Activated CD4-positive, alpha-beta T cell treated with anti-CD3 and anti-CD28 coated beads, Interleukin-10, Interleukin-2, amounts not matched to agents 100 ng/mL and 50 ng/mL, durations not matched to agents 16 hours and 8 hours (primary cell): ENCODE data around the gene CLCN4.

Experiments
- DNase-seq: peaks from one replicate; pipeline ENCODE4 v3.0.0-alpha.2; 2020

The CLCN4 gene

DNA sequence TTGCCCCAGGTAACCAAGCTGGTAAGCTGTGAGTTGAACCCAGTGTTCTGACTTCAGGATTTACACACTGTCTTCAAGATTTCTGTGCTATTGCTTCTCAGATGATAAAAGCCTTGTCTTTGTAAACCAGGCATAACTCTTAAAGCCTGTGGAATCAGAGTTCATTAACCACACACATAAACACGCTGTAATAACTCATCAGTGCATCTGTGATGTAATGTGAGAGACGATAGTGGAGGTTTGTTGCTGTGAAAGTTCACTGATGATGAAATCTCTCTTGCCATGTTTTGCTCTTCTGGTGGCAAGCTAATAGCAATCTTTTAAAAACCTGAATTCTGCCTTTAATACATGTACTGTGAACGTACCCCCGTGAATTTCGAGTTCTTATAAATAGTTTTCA lies 41.5 kb downstream of the CLCN4 start:
- no peak for DNase-seq

DNA sequence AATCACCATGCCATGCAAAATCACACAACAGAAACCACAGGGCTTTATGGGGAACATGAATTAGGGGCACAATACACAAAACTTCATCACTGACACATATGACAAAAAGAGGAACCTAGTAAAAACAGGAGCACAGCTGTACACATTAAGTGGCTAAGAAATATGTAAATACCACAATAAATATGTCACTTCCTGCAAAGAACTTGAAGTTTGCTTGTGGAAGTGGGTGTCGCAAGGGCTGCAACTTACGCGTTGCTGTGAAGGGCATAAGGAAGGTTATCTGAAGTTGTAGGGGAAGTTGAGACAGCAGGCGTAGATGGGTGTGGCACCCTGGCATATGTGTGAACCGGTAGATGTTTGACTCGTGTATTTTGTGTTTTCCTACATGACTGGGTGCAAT lies 42.4 kb downstream of the CLCN4 start:
- no peak for DNase-seq

DNA sequence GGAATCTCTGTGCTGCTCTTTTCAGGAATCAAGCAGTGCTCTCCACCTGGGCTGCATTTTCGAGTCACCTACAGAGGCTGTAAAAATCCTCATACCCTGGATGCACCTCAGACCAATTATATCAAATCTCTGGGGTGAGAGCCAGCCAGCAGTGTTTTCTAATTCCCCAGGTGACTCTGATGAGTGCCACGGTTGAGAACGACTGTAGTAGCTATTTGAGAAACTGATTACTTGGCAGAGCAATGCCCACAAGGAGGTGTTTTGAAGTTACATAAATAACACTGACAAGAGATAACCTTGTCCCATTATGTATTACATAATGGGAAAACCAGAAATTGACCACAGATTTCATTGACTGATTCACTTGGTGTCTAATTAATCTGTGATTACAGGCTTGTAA lies 46.8 kb downstream of the CLCN4 start:
- no peak for DNase-seq

DNA sequence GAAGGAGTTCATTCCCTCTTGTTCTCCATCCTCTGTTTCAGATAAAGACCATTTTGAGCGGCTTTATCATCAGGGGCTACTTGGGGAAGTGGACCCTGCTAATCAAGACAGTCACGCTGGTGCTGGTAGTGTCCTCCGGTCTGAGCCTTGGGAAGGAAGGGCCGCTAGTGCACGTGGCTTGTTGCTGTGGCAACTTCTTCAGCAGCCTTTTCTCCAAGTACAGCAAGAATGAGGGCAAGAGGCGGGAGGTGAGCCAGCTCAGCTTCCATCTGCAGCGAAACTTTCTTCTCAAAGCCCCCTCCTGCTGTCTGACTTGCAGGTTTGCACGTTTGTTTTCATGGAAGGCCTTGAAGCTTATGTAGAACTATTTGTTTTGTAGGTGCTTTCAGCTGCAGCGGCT lies 49.5 kb downstream of the CLCN4 start:
- DNase-seq, result no peak

DNA sequence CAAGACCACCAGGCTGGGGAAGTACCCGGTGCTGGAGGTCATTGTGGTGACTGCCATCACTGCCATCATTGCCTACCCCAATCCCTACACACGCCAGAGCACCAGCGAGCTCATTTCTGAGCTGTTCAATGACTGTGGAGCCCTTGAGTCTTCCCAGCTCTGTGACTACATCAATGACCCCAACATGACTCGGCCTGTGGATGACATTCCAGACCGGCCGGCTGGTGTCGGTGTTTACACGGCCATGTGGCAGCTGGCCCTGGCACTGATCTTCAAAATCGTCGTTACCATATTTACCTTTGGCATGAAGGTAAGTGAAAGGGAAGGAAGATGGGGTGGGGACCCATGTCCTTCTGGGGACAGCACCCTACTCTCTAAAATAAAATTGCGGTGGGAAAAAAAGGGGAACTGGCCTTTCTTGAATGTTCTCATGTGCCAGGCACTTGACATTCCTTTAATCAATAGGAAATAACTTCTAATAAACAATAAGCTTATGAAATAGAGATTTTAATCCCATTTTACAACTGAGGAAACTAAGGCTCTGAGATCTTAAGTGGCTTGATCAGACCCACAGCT lies 51.6 kb downstream of the CLCN4 start:
- DNase-seq, result no peak

DNA sequence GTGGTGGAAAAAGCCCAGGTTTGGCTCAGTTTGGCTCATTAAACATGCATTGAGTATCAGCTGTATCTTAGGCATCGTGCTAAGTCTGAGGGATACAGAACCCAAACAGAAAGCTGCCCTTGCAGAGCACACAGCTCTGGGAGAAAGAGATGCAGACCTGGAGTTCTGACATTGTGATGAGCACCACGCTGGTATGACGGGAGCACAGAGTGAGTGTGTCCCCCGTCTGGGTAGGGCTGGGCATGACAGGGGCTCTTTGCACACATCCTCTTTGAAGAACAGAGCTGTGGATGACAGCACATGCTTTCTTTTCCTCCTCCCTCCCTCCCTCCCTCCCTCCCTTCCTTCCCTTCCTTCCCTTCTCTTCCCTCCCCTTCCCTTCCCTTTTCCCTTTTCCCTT lies 52.2 kb downstream of the CLCN4 start:
- DNase-seq, result no peak

DNA sequence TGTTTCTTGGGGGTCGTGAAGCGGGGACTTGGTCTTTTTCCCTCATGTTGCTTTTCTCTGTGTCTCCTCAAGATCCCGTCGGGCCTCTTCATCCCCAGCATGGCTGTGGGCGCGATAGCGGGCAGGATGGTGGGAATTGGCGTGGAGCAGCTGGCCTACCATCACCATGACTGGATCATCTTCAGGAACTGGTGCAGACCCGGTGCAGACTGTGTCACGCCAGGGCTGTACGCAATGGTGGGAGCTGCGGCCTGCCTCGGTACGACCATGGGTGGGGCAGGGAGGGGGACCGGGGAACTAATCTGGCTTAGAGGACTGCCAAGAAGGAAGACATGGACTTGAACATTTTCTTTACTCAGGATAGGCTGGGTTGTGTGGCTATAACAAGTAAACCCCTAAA lies 55.6 kb downstream of the CLCN4 start:
- DNase-seq, result no peak

DNA sequence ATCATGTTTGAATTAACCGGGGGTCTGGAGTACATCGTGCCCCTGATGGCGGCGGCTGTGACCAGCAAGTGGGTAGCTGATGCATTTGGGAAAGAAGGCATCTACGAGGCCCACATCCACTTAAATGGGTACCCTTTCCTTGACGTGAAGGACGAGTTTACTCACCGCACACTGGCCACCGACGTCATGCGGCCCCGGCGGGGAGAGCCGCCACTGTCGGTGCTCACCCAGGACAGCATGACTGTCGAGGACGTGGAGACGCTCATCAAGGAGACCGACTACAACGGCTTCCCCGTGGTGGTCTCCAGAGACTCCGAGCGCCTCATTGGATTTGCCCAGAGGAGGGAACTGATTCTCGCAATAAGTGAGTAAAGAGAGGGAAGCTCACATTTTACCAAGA lies 56.9 kb downstream of the CLCN4 start:
- DNase-seq, result no peak

DNA sequence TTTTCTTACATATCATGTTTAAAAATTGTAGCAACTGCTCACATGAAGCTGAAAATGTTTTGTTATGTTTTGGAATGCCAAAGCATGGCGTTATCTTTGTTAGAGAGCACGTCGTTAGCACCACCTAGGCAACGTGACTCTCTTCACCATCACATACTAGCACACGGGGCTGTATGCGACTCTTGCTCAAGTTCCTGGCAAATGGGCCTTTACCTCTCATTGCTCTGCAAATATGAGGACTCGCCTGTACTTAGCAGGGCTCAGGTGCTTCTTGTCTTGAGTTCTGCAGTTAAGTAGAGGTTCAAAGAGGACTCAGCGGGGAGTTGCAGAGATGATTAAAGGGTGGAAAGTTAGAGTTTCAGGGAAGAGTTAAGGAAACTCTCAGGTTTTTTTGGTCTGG lies 59.4 kb downstream of the CLCN4 start:
- no peak for DNase-seq

DNA sequence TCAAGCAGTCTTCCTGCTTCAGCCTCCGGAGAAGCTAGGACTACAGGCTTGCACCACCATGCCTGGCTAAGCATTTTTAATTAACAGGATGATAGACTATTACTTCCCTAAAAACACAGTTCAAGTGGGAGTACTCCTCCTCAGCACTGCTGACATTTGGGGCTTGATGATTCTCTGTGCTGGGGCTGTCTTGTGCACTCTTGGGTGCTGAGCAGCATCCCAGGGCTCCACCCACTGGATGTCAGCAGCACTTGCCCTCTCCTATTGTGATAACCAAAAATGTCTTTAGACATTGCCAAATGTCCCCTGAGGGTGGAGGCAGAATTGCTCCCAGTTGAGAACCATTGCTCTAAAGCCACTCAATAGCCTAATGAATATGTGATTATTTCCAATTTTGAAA lies 60.4 kb downstream of the CLCN4 start:
- DNase-seq, result no peak

DNA sequence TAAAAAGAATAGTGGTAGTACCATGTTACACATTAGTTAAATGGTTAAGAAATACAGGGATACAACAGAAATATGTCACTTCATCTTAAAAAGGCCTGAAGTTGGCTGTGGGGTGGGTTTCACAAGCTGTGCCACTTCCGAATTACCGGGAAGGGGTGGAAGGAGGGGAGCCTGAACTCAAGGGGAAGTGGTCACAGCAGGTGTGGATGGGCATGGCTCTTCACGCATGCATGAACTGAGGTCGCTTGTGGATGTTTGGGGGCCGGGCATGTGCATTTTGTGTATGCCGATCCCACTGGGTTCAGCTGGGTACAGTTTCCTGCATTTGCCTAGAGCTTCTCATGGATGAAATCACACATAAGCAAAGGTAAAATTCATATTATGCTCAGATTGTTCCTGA lies 64.9 kb downstream of the CLCN4 start:
- no peak for DNase-seq

DNA sequence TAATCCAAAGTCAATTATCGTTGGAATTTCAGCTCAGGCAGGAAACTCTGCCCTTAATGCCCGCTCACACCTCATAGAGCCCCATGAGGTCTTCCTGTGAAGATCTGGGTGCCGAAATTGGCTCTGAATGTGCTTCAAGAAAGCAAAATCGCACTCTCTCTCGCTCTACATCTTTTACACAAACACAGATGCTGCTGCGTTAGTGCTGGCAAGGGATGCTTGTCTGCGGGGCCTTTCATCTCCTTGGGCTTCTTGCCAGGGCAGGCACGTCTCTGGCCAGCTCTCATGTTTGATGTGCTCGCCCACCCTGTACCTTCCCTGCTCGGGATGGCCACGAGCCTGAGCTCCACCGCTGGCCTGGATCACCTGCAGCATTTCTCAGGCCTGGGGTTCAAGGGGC lies 66.5 kb downstream of the CLCN4 start:
- no peak for DNase-seq

DNA sequence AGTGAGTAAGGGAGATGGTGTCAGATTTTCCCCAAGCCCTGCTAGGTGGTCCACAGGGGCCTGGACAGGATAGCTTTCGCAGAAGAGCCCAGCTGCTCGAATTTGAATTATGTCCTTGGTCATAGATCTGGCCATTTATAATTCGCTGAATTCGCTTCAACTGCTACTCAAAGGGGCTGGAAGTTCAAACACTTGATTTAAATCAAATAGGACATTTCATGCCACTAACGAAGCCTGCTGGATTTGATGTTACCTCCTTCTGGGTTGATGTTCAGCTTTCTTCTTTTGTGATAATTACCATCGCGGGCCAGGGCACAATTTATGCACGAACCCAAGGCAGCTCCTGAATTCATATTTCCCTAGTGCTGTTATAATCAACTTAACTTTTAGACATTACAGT lies 67.0 kb downstream of the CLCN4 start:
- DNase-seq, result no peak

DNA sequence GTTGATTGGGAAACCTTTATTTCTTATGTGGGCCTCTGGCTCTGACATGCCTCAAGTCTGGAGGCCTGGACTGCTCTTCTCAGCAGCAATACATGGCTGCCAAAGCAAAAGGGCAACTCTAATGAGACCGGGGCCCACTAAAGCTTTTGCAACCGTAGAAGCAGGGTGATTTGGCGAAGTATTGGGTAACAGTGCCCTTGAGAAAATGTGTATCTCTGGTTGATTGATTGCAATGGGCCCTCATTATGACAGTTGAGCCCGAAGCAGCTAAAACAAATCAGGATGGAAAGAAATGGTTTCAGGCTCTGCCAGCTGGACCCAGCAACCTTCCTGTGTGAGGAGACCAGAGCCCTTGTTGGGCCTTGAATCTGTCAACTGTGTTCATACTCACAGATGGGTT lies 73.4 kb downstream of the CLCN4 start:
- no peak for DNase-seq

DNA sequence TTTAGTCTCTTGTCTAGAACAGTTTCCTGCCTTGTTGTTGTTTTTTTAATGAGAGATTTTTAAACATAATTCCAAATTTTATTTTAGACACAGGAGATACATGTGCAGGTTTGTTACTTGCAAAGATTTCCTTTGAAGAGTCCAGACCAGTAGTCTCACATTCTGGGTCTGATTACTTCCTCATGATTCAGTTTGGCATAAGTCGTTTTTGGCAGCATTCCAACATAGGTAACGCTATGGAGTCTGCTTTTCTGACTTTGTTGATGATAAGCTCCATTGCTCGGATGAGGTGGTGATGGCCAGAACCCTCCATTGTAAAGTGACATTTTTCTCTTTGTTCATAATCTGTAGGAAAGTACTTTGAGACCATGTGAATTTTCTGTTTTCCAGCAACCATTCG lies 74.7 kb downstream of the CLCN4 start:
- DNase-seq, result no peak

DNA sequence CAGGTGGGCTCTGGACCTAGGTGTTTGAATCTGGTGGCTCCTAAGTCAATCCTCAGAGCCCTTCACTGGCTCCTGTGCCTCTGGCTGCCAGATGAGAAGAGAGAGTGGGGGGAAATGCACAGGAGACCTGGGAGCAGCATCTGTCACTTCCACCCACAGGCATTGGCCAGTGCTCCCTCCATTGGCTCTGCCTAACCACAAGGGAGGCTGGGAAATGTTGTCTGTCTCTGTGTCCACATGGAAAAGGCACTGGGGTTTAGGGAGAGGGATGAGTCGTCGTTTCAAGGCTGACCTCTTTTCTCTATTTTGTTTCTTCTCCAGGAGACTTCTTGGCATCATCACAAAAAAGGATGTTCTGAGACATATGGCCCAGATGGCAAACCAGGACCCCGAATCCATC lies 76.4 kb downstream of the CLCN4 start:
- no peak for DNase-seq

DNA sequence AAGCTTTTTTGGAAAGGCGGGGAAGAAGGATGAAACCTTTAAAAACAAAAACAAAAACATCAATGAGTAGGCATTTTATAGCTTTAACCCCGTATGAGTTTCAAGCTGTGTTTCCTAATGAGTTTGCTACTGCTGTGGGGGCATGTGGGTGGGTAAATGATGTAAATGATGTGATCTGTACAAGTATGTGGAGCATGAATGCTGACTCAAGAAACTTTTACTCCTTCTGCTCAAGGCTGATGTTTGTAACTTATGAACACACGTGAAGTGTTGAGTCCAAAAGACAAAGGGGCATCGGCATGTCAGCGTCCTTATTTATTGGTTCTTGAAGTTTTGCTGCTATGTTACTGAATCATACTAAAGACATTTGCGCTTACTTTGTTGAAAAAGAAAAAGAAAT lies 76.9 kb downstream of the CLCN4 start:
- no peak for DNase-seq

DNA sequence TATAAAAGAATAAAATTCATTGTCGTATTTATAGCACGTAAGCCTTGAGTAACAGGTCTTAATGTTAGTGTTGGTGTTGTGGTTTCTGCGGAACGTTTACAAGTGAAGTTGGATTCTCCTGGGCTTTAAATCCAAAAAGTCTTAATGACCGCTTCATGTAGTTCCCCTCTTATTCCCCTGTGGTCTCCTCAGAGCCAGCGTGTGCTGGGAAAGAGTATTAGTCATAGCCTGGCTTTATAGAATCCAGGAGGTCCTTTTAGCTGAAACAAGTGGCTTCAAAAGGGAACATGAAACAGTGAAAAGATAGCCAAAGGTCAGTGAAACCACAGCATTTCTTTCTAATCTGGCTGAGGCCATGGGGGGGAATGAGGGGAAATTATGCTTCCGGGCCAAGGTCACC lies 79.1 kb downstream of the CLCN4 start:
- no peak for DNase-seq

DNA sequence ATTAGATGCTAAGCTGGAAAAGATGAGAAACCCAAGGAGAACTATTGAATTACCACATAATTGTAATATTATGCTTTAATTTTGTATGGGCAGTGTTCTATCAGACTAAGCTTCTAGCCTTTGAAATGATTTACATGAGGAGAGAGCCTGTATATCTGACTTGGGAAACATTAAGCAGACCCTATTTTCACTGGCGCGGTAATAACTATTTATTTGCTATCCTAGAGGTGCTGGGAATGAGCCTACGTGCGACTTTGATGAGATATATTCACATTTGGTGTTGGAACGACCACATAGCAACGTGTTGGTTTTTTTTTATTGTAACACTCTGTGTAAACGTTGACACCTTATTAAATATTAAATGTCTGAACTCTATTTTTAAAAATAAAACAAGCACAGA lies 80.5 kb downstream of the CLCN4 start:
- no peak for DNase-seq

DNA sequence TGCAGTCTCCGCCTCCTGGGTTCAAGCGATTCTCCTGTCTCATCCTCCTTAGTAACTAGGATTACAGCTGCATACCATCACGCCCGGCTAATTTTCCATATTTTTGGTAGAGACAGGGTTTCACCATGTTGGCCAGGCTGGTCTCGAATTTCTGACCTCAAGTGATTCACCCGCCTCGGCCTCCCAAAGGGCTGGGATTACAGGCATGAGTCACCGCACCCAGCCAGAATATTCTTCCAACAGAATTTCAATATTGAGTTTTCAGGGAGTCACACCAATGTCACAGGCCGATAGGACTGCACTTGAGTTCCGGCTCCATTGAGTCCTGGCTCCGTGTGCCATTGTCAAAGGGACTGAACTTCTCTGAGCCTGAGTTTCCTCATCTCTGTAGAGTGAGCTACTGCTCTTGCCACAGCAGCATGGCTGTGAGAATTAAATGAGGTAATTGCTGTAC lies 82.9 kb downstream of the CLCN4 start:
- no peak for DNase-seq

DNA sequence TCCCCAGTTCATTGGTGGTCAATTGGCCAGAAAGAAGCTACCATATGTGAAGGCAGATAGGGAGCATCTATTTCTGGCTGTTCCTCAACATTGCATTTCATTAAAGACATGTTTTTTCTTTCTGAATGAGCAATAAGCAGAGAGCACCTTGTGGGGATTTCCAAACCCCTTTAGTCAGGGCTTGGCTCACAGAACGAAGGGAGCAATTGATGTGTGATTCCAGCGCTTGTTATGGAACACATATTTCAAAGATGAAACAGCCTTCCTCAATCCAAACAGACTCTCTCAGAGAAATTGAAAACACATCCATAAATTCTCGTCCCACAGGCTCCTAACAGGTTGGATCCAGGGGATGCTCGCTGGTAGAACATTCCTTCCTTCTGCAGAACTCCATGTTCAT lies 84.1 kb downstream of the CLCN4 start:
- DNase-seq, result no peak

DNA sequence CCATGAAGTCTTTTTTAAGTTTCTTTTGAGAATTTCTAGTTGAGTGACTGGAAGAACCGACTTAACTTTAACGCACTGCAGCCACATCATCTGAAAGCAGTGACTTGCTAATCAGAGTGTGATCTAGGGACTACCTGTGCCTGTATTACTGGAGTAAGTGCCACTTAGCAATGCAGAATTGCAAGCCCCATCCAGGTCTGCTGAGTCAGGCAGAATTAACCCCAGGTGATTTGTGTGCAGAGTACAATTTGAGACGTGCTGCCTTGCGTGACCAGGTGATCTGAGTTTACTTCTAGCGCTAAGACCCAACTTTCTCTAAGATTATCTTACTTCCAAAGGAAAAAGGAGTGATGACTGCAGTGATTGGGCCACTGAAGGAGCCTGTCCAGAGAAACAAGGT lies 85.3 kb downstream of the CLCN4 start:
- DNase-seq, result no peak

DNA sequence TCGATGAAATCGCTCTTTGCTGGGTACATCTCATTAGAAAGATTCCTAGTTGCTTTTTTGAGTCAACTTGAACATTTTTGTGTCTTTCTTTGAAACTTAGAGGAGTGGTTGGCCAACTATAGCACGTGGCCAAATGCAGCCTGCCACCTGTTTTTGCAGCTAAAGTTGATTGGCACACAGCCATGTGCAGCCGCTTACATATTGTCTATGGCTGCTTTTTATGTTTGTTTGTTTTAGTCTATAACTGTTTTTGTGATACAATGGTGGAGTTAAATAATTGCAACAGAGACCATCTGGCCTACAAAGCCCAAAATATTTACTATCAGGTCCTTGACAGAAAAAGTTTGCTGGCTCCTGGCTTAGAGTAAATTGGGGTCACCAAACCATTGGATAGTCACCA lies 86.3 kb downstream of the CLCN4 start:
- no peak for DNase-seq

DNA sequence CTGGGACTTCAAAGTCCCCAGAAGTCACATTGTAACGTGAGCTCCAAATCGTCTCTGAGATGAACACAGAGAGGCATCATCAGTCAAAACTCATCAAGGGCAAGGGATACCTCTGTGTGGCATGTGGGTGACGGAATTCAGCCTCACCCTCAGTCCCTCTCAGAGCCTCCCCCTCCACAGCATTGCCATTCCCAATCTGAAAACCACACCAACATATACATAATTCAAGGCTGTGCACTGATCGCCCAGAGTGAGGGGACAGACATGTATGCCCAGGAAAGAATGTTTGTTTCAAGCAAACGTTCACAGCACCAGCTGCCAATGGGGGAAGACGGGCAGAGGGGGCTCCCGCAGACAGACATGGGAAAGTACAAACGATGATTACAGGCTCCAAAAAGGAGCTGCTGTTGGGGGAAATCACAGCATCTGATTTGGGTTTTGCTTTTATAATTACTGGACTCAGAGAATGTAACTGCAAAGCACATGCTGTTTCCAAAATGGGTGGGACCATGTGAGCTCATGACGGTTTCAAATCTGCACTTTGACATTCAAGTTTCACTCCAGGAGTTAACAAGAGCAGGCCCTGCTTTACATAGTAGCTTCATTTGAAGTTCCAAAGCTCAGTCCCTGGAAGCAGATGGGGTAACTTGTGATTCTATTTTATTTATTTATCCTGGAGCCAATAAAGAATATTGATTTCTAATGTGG lies 88.3 kb downstream of the CLCN4 start:
- no peak for DNase-seq

DNA sequence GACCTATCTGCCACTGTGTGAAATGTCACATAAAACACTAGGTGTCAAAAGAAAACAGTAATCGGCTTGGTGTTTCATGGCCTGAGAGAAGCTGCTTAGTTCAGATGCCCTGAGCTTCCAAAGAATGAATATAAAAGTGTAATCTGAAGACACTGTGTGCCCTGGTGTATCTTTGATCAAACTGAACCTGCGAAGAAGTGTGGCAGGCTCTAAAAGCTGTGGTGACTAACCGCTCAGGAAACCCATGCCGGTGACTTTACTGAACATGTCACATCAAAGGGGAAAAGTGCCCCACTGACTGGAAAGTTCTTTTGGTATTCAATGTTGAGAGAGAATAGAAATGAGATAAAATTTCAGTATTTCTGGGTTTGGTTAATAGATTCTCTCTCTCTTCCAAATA lies 89.1 kb downstream of the CLCN4 start:
- no peak for DNase-seq
